Endothelial cell of umbilical vein (primary cell): ENCODE results near the gene TRIM34. TPM values are rescaled to one million over a fixed set of nuclear protein-coding genes. Genes with fewer than 3 reads are reported as not detected.

Experiments
- BruUV-seq: library from RNA; stranded (reverse); fragments of 400-500 nt; replicated peaks from 2 replicates; lab custom pipeline; 2021; lab: Mats Ljungman, UMichigan
- CTCF ChIA-PET: fragments of 300-600, 350-600 bp; sonication (Branson Sonifier 250); formaldehyde crosslinking; loops from one replicate; lab custom pipeline; 2021; ENCODE audit warnings: antibody characterized with exemption, inconsistent platforms; lab: Charles Lee
- POLR2A ChIA-PET: fragments of 300-600, 350-600 bp; sonication (Branson Sonifier 250); formaldehyde crosslinking; loops from one replicate; lab custom pipeline; 2021; ENCODE audit warnings: antibody characterized with exemption, inconsistent platforms; lab: Charles Lee
- DNase-seq: peaks from one replicate; pipeline ENCODE4 v3.0.0-alpha.2; 2011; ENCODE audit warnings: low read depth, low spot score
- FAIRE-seq: peaks from 2 replicates; lab custom pipeline; 2011; peaks lifted over from hg19 to GRCh38; lab: Jason Lieb, UNC
- H2AFZ ChIP-seq: 2 replicates; pipeline ENCODE4 v1.6.0; 2012; ENCODE audit warnings: low read depth, low read length, control low read depth, inconsistent platforms
- H3K27ac ChIP-seq: 2 replicates; pipeline ENCODE4 v1.5.1; 2011; ENCODE audit warnings: low read depth, mild to moderate bottlenecking, control low read depth, low read length, moderate library complexity; ENCODE audit not compliant: insufficient read depth
- H3K27me3 ChIP-seq, 2 experiments: 2 replicates each; pipeline versions ENCODE4 v1.6.0 to v1.6.1; 2011; ENCODE audit warnings: low read length in 2 of 2, mixed read lengths in 1 of 2; ENCODE audit not compliant: control insufficient read depth in 2 of 2, insufficient read depth in 2 of 2
- H3K36me3 ChIP-seq, 2 experiments: 2 replicates in 1 of 2; 3 replicates in 1 of 2; pipeline ENCODE4 v1.5.1; 2011; ENCODE audit warnings: low read length in 2 of 2, mild to moderate bottlenecking in 1 of 2, moderate library complexity in 1 of 2; ENCODE audit not compliant: control insufficient read depth in 2 of 2, insufficient read depth in 2 of 2; ENCODE audit errors: extremely low read depth in 1 of 2
- H3K4me1 ChIP-seq: 3 replicates; pipeline ENCODE4 v1.5.1; 2011; ENCODE audit warnings: mild to moderate bottlenecking, low read length; ENCODE audit not compliant: control insufficient read depth, insufficient read depth; ENCODE audit errors: extremely low read depth
- H3K4me2 ChIP-seq: 2 replicates; pipeline ENCODE4 v1.6.1; 2011; ENCODE audit warnings: low read length, control low read depth, mixed read lengths; ENCODE audit not compliant: insufficient read depth
- H3K4me3 ChIP-seq, 3 experiments: fragments of 200-600 bp in 1 of 3; sonication (generic), shearing (Covaris generic) in 1 of 3; replicated peaks in 1 of 3; 2 replicates each; pipeline ENCODE4 v1.5.1; 2011 to 2016; ENCODE audit warnings: control low read depth in 3 of 3, low read length in 3 of 3, mild to moderate bottlenecking in 2 of 3, inconsistent platforms in 1 of 3, low read depth in 1 of 3, moderate library complexity in 1 of 3; ENCODE audit not compliant: insufficient read depth in 1 of 3
- H3K79me2 ChIP-seq: 2 replicates; pipeline ENCODE4 v1.6.0; 2012; ENCODE audit warnings: low read length, inconsistent platforms; ENCODE audit not compliant: control insufficient read depth, insufficient read depth
- H3K9ac ChIP-seq: replicated peaks from 2 replicates; pipeline ENCODE3; 2011; ENCODE audit warnings: low read length, control low read depth; ENCODE audit not compliant: insufficient read depth; ENCODE audit errors: extremely low read depth
- H3K9me1 ChIP-seq: replicated peaks from 3 replicates; pipeline ENCODE4 v1.6.0; 2011; ENCODE audit warnings: mild to moderate bottlenecking, low read length; ENCODE audit not compliant: control insufficient read depth, insufficient read depth; ENCODE audit errors: extremely low read depth
- H3K9me3 ChIP-seq: replicated peaks from 2 replicates; pipeline ENCODE4 v1.5.1; 2012; ENCODE audit warnings: low read length, inconsistent platforms; ENCODE audit not compliant: control insufficient read depth, insufficient read depth
- H4K20me1 ChIP-seq: replicated peaks from 2 replicates; pipeline ENCODE3; 2011; ENCODE audit warnings: mild to moderate bottlenecking, low read length; ENCODE audit not compliant: control insufficient read depth, insufficient read depth; ENCODE audit errors: extremely low read depth
- CTCF ChIP-seq, 2 donors: IDR thresholded peaks; 1 replicate in 1 of 2; 2 replicates in 1 of 2; pipeline ENCODE4 v1.5.1; 2011; ENCODE audit warnings: low read length in 2 of 2, mild to moderate bottlenecking in 2 of 2, moderate library complexity in 2 of 2, control low read depth in 1 of 2, inconsistent platforms in 1 of 2, low read depth in 1 of 2; ENCODE audit not compliant: insufficient read depth in 1 of 2; ENCODE audit errors: extremely low read depth in 1 of 2
- EZH2 ChIP-seq: IDR thresholded peaks from 2 replicates; pipeline ENCODE4 v1.6.1; 2012; ENCODE audit warnings: borderline replicate concordance, low read depth, mild to moderate bottlenecking, moderate library complexity, low read length, inconsistent platforms; ENCODE audit not compliant: severe bottlenecking
- FOS ChIP-seq: IDR thresholded peaks from 2 replicates; pipeline ENCODE4 v1.6.1; 2011; ENCODE audit warnings: mild to moderate bottlenecking, low read length, moderate library complexity, borderline replicate concordance; ENCODE audit not compliant: insufficient read depth
- GATA2 ChIP-seq: IDR thresholded peaks from 2 replicates; pipeline ENCODE4 v1.7.0; 2011; ENCODE audit warnings: low read depth, mild to moderate bottlenecking, moderate library complexity, mixed read lengths, low read length; ENCODE audit not compliant: insufficient read length, insufficient read depth
- JUN ChIP-seq: IDR thresholded peaks from 2 replicates; pipeline ENCODE4 v1.6.1; 2011; ENCODE audit warnings: borderline replicate concordance, low read depth; ENCODE audit not compliant: insufficient read length, insufficient read depth
- MAX ChIP-seq: IDR thresholded peaks from 2 replicates; pipeline ENCODE4 v1.6.1; 2011; ENCODE audit not compliant: insufficient read depth, insufficient read length
- MYC ChIP-seq: IDR thresholded peaks from one replicate; pipeline ENCODE4 v1.6.1; 2011; ENCODE audit warnings: mild to moderate bottlenecking, low read depth, low read length
- POLR2A ChIP-seq: IDR thresholded peaks from 2 replicates; pipeline ENCODE4 v1.6.1; 2012; ENCODE audit warnings: low read depth, mild to moderate bottlenecking, control low read depth, low read length
- POLR2AphosphoS5 ChIP-seq: IDR thresholded peaks from 2 replicates; pipeline ENCODE4 v1.6.1; 2012; ENCODE audit warnings: low read depth, mild to moderate bottlenecking, control low read depth, low read length, moderate library complexity; ENCODE audit not compliant: insufficient read depth
- dilution Hi-C: fragments of 300-500 bp; cut with MboI; formaldehyde crosslinking; loops from one replicate; pipeline ENCODE4 v1.15.0; 2019; ENCODE audit warnings: low sequenced_read_pairs; ENCODE audit not compliant: extremely low pct_ligation_motif_present
- intact Hi-C: fragments of 100-400 bp; cut with micrococcal nuclease; formaldehyde crosslinking; loops from one replicate; pipeline ENCODE4 v1.10.0; 2022
- polyA plus RNA-seq, 4 experiments: library from polyadenylated mRNA; depleted of rRNA in 3 of 4; stranded (reverse) in 3 of 4; unstranded in 1 of 4; fragments of >200 nt; gene quantifications; 2 replicates each; pipeline versions ENCODE4 v1.2.1 to v1.2.3, GENCODE V29; 2011 to 2012; ENCODE audit warnings: missing spikeins in 1 of 4
- total RNA-seq: library from RNA; stranded (reverse); gene quantifications from 2 replicates; pipeline ENCODE4 v1.2.3, GENCODE V29; 2021

TRIM34 gene
- total and polyA plus RNA-seq, 2 donors (not counting 3 experiments of a cell fraction or from before 2014, with no cell fraction given): 6.7 to 14.6 TPM

- Histone ChIP-seq H3K27me3 (no peaks in the 10 kb centered on the region), H3K4me3 (peak overlapping the region in 2 of 3 experiments; percentile 40 to 90), H3K4me1 (peaks cover 22% of the 10 kb centered on the region), H2AFZ (peak overlapping the region; percentile 95), H3K4me2 (peak overlapping the region; percentile 93), H3K27ac (peak overlapping the region; percentile 76), H3K9me1 (no peaks in the 10 kb centered on the region), H3K79me2 (no peaks in the 10 kb centered on the region), H3K36me3 (no peaks in the 10 kb centered on the region), H4K20me1 (no peaks in the 10 kb centered on the region), H3K9me3 (no peaks in the 10 kb centered on the region), H3K9ac (peak overlapping the region; percentile 79)
- dilution Hi-C loops (no loop called here), intact Hi-C loops (loop anchor here (1.0 kb wide), 1 partner anchor 25 kb away; no protein-coding TSS in a partner anchor)
- no TSS peak for BruUV-seq
- POLR2A ChIA-PET: no interaction called here
- DNase-seq: no peak
- FAIRE-seq: peak; percentile 47
- TF ChIP-seq CTCF (IDR thresholded peaks at IDR 0.05; ENCODE audit: extremely low read depth in 1 of 2, insufficient read depth in 1 of 2, low read depth in 1 of 2, low read length in 2 of 2): no peak
- TF ChIP-seq JUN: no peak
- TF ChIP-seq GATA2: no peak
- TF ChIP-seq MYC: no peak
- no peak for TF ChIP-seq EZH2
- no peak for TF ChIP-seq FOS
- no peak for TF ChIP-seq POLR2A
- TF ChIP-seq MAX: no peak
- no peak for TF ChIP-seq POLR2AphosphoS5
- CTCF ChIA-PET: interaction anchor here (0.9 to 1.6 kb wide), 3 partner anchors 13 to 25 kb away, joined by 3 to 8 read pairs (median 3); no protein-coding TSS in a partner anchor
Observed at GRCh38 chr11:5625281-5625680, 480 bp downstream of the TRIM34 start.
